Hematopoietic multipotent progenitor cell treated with erythropoietin and hydrocortisone succinate and interleukin-3 and kit ligand, for 6 days (in vitro differentiated cells): Measurements from ENCODE around the gene ERLEC1.
"Not testable (repeated sequence)": the region's sequence is repeated elsewhere in the genome, so short reads cannot be mapped to it uniquely, and the experiment has no call there.

Source experiments
- DNase-seq: peaks from one replicate; pipeline ENCODE4 v3.0.0-alpha.2; 2015

Gene ERLEC1

GRCh38 chr2:53841651-53842050 lies 54.8 kb downstream of the ERLEC1 start:
- not testable (repeated sequence) for DNase-seq

DNA sequence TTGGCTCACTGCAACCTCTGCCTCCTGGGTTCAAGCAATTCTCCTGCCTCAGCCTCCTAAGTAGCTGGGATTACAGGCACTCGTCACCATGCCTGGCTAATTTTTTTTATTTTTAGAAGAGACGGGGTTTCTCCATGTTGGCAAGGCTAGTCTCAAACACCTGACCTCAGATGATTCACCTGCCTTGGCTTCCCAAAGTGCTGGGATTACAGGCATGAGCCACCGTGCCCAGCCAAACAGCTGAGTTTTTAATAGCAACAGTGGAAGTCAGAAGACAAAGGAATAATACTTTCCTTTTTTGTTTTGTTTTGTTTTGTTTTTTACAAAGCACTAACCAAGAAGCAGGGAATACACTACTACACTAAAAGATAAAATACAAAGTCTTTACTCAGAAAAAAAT lies 56.0 kb downstream of the ERLEC1 start:
- DNase-seq = no peak

GRCh38 chr2:53843595-53843994 lies 56.8 kb downstream of the ERLEC1 start:
- peak; percentile 12 for DNase-seq

DNA sequence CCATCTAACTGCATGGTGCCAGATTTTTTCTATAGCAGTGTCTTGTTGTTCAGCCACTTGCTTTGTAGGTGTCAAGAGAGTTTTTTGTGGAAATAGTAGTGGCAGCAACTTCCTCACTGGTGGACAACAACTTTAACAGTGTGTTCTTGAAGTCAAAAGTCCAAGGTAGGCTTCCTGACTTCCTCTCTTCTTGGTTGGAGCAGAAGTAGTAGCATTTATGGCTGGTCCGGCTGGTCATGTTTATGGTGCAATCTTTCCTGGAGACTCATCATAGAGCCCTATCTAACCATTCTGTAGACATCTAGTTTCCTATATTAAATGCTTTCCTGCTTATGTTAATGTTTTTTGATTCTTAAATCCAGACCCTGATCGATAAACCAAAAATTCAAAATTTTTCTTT lies 61.2 kb downstream of the ERLEC1 start:
- no peak for DNase-seq

DNA sequence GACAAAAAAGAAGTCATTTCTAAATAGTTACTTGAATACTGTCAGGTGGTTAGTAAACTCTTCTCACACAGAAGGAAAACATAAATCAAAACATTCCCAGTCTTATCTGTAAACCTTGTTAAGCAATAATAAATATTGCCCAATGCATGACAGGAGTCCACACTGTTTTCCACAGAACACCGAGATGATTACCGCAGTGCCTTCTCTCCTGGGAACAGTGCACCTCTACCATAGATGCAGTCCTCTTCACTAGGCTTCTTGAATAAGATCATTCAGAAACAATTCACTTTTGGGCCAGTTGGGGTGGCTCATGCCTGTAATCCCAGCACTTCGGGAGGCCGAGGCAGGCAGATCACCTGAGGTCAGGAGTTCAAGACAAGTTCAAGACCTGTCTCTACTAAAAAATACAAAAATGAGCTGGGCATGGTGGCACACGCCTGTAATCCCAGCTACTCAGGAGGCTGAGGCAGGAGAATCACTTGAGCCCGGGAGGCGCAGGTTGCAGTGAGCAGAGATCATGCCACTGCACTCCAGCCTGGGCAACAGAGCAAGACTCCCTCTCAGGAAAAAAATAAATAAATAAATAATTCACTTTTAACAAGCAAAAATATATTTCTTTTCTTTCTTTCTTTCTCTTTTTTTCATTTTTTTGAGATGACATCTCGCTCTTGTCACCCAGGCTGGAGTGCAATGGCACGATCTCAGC lies 64.4 kb downstream of the ERLEC1 start:
- not testable (repeated sequence) for DNase-seq

GRCh38 chr2:53852532-53852931 lies 65.7 kb downstream of the ERLEC1 start:
- DNase-seq = no peak

- DNase-seq = no peak
Observed at GRCh38 chr2:53854678-53855077, 67.8 kb downstream of the ERLEC1 start.

GRCh38 chr2:53856272-53856671 lies 69.4 kb downstream of the ERLEC1 start:
- DNase-seq = no peak

GRCh38 chr2:53859206-53860181 lies 72.7 kb downstream of the ERLEC1 start, which contains the start of gene GPR75:
Gene GPR75, minus strand, starts transcription at chr2:53859967. Its CDS starts 5,211 bp downstream, at chr2:53854756.
- DNase-seq = no peak

DNA sequence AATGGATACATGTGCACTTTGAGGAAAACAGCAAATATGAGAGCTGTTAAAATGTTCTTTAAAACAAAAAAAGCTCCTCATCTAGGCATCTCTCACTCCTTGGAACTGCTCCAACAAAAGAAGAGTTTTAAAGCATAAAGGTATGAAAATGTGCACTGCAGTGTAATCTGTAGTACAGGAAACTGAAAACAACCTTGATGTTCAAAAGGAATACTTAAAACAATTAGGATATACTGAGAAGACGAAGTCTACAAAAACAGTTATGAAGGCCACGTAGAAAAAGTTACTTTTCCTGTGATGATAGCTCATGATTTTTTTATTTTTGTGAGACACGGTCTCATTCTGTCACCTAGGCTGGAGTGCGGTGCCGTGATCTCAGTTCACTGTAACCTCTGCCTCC lies 75.0 kb downstream of the ERLEC1 start:
- DNase-seq = no peak

DNA sequence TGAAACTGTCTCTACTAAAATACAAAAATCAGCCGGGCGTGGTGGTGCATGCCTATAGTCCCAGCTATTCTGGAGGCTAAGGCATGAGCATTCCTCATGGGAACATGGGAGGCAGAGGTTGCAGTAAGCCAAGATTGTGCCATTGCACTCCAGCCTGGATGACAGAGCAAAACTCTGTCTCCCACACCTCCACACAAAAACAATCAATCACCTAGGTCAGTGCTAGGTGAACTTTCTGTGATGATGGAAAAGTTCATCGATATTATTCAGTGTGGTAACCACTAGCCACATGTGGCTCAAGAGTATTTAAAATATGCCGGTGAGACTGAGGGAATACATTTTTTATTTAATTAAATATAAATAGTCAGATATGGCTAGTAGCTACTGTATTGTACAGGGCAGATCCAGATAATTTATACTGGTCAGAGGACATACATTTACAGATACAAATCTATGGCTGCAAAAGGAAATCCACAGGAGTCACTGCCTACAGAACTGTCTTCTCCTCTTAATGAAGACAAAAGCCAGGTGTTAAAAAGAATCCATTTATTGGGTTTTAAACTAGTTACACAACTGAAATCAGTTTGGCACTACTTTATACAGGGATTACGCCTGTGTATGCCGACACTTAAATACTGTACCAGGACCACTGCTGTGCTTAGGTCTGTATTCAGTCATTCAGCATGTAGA lies 76.8 kb downstream of the ERLEC1 start:
- no peak for DNase-seq

- DNase-seq = no peak
Observed at GRCh38 chr2:53865264-53865663, 78.4 kb downstream of the ERLEC1 start.

DNA sequence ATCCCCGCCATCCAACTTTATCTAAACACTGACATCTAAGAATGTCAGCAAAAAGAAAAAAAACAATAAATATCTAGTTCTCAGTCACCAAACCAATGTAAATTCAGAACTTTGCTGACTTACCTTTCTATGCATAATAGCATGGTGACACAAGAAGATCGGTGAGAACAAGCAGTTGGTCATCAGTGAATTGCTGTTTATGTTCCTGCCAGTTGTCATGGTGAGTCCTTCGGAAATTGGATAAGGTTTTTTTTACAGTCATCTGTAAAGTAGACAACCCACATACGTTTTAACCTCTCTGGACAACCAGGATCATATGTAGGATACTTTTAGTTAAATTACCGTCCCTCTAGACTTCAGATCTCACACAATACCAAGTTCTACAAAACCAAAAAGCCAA lies 79.1 kb downstream of the ERLEC1 start:
- no peak for DNase-seq

DNA sequence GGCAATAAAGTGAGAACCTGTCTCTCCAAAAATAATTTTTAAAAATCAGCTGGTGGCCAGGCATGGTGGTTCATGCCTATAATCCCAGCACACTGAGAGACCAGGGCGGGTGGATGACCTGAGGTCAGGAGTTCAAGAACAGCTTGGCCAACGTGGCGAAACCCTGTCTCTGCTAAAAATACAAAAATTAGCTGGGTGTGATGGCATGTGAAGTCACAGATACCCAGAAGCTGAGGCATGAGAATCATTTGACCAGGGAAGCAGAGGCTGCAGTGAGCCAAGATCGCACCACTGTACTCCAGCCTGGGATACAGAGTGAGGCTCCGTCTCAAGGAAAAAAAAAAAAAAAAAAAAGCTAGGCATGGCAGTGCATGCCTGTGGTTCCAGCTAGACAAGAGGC lies 80.3 kb downstream of the ERLEC1 start:
- no peak for DNase-seq

DNA sequence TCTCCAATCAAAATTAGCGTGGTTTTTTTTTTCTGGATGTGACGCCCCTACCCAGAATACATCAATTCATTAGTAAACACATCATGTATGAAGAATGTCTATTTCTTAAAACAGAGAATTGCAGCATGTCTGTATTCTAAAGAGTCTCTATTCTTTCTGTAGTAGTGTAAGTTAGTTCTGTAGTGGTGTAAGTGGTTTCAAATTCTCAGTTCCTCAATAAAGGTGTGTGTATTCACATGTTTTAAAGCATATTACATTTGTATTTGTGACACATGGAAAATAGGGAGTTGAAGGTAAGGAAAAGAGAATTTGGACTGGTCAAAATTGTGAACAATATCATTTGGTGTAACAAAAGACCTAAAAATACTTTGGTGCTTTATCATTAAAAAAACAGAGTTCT lies 80.9 kb downstream of the ERLEC1 start:
- no peak for DNase-seq
